ENCODE measurements around the gene CES3.
A peak's percentile ranks its signal among the peaks of the same experiment; 100 is the strongest.
"Not testable (repeated sequence)": the region's sequence is repeated elsewhere in the genome, so short reads cannot be mapped to it uniquely, and the experiment has no call there.

The CES3 gene

DNA sequence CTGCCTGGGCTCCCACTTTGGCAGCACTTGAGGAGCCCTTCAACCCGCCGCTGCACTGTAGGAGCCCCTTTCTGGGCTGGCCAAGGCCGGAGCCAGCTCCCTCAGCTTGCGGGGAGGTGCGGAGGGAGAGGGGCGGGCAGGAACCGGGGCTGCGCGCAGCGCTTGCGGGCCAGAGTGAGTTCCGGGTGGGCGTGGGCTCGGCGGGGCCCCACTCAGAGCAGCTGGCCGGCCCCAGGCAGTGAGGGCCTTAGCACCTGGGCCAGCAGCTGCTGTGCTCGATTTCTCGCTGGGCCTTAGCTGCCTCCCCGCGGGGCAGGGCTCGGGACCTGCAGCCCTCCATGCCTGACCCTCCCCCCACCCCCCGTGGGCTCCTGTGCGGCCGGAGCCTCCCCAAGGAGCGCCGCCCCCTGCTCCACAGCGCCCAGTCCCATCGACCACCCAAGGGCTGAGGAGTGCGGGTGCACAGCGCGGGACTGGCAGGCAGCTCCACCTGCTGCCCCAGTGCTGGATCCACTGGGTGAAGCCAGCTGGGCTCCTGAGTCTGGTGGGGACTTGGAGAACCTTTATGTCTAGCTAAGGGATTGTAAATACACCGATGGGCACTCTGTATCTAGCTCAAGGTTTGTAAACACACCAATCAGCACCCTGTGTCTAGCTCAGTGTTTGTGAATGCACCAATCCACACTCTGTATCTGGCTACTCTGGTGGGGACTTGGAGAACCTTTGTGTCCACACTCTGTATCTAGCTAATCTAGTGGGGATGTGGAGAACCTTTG lies 13.3 kb downstream of the CES3 start:
- DNase-seq, result not testable (repeated sequence)

DNA sequence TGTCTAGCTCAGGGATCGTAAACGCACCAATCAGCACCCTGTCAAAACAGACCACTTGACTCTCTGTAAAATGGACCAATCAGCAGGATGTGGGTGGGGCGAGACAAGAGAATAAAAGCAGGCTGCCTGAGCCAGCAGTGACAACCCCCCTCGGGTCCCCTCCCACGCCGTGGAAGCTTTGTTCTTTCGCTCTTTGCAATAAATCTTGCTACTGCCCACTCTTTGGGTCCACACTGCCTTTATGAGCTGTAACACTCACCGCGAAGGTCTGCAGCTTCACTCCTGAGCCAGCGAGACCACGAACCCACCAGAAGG lies 13.8 kb downstream of the CES3 start:
- DNase-seq, result peak; percentile 78

DNA sequence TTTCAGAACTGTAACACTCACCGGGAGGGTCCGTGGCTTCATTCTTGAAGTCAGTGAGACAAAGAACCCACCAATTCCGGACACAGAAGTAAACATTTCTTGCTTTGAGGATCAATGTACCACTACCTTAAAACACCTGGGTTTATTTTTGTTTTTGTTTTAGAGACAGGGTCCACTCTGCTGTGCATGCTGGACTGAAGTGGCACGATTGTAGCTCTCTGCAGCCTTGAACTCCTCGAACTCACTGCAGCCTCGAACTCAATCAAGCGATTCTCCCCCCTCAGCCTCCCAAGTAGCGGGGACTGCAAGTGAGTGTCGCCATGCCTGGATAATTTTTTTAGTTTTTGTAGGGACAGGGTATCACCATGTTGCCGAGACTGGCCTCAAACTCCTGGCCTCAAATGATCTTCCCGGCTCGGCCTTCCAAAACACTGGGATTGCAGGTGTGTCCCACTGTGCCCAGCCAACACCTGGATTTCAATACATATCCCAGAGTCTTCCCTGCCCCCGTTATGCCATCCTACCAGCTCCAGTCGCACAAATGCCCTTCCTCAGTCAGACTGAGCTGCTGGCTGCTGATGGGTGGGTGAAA lies 14.3 kb downstream of the CES3 start:
- no peak for DNase-seq

DNA sequence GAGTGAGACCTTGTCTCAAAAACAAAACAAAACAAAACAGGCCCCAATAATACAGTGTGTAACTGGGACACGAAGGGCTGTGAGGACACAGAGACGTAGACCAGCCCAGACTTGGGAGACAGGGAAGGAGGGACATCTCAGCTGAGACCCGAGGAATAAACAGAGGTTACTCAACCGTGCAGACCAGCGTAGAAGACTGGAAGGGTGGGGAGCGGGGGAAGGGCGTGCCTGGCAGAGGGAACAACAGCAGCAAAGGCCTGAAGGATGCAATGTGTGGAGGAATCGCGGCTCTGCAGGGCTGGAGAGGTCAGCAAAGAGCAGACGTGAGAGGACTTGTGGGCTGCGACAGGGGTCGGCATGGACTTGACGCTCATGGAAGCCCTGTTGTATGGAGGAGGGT lies 15.7 kb downstream of the CES3 start:
- DNase-seq, result no peak

DNA sequence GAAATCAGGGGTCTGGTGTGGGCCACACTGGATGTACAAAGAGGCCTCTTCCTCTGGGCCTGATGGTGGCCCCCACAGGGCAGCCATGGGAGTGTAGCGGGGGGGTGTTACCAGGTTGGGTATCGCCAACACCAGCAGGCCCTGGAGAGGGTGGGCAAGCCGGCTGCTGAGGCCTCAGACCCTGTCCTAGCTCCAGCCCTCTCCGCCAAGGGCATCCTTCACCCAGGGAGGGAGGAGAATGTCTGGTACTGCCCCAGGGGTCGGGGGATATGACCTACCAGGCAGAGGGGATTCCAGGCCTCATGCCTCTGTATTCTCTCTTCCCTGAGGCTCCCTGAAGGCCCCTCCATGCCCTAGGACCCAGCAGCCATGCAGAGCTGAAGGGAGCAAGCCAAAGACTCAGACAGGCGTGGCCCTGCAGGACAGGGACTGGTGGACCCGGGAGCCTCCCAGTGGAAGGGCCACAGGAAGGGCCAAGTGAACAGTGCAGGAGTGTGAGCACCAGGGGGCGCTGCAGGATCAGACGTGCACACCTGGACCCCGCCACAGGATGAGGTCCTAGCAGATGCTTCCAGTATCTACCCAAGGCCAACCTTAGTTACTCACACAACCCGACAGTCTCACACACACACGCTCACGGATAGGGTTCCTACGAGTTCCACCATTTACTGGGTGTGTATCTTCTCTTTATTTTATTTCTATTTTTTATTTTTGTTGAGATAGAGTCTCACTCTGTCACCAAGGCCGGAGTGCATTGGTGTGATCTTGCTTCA lies 16.5 kb downstream of the CES3 start:
- peak; percentile 99 for DNase-seq

DNA sequence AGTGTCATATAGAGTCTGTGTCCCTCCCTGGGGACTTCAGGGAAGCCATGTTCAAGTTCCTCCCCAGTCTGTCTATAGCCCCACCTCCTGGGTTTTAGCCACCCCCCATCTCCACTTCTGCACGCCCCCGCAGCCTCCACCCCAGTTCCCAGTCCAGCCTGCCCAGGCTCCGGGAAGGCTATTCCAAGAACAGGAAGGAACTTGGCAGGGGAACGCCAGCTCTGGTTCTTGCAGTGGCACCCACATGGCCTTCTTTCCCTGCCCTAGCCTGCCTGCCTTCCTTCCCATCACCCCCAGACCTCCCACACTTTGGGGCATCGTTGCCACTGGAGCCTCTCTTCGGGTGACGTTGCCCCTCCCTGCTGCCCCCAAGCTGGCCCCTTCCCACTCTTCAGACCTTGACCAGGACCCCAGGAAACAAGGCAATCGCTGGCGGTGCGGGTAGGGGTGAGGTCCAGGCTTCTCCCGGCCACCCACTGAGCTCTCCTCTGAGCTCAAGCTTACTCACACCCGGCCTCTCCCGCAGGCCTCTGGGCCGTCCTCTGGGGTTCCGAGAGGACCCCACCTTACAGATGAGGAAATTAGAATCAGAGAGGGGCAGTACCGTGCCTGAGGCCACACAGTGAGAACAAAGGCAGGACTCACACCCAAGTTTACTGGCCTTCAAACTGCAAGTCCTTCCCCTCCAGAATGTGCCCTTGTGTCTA lies 18.1 kb downstream of the CES3 start:
- no peak for DNase-seq

DNA sequence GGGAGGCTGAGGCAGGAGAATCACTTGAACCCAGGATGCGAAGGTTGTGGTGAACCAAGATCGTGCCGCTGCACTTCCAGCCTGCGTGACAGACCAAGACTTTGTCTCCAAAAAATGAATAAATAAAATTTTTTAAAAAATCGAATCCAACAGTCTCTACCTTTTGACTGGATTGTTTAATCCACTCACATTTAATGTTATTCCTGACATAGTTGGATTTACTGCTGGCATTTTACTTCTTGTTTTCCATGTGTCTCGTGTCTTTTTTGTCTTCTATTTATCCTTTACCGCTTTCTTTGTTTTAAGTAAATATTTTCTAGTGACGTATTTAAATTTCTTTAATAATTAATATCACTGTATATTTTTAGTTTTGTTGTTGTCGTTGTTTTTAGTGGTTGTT lies 22.0 kb downstream of the CES3 start:
- DNase-seq, result no peak

DNA sequence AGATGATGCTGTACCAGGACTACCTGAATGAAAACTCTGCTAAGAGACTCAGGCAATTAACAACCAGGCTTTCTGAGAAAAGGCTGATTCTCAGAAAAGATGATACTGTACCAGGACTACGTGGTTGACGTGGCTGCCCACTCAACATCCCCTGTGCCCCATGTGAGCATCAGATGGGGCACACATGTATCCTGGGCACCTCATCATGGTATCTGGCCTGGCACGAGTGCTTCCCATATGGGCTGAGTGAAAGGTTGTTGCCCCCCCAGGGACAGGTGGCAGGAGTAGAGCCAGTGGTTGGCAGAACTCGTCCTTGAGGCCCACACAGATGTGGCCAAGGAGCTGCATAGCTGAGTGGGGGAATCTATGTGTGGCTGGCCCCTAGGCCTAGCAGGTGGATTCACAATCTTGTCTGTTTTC lies 23.8 kb downstream of the CES3 start:
- peak; percentile 83 for DNase-seq

DNA sequence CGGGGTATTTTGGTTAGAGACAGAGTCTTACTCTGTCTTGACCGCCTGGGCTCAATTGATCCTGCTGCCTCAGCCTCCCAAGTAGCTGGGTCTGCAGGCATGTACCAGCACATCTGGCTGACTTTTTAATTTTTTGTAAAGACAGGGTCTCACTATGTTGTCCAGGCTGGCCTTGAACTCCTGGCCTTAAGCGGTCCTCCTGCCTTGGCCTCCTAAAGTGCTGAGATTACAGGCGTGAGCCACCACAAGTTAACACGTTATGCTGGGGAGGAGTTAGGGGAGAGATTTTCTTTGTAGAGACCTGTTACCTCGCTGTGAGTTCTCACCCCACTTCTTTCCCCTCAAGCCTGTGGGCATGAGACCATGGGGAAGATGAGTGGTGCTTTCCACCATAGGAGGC lies 25.5 kb downstream of the CES3 start:
- DNase-seq, result no peak

DNA sequence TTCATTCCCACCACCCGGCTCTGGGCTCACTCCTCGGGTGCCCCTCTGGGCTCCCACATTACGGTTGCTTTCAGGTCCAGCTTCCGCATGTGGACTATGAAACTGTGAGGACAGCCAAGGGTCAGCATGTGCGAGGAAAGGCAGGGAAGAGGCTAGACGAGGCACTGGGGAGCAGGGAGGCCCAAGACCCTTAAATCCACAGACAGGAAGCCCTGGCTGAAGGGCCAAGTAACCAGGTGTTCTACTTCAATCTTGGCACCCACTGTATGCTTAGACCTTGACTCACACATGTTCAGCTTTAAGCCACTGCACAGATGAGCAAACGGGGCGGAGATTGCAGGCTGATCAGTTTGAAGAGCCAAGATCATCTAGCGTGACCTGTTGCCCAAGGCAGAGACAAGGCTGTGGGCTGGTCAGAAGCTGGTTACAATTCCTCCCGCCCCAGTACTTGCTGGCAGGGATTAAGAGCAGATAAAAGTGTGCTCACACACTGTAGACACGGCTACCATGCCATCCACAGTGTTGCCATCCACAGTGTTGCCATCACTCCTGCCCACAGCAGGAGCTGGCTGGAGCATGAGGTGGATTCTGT lies 27.2 kb downstream of the CES3 start, which contains the start of gene CES4A:
CES4A (plus strand) TSS at position 393 of the 592 bp plus-strand sequence; CDS start at position 577, 184 bp downstream.
- DNase-seq, result no peak

DNA sequence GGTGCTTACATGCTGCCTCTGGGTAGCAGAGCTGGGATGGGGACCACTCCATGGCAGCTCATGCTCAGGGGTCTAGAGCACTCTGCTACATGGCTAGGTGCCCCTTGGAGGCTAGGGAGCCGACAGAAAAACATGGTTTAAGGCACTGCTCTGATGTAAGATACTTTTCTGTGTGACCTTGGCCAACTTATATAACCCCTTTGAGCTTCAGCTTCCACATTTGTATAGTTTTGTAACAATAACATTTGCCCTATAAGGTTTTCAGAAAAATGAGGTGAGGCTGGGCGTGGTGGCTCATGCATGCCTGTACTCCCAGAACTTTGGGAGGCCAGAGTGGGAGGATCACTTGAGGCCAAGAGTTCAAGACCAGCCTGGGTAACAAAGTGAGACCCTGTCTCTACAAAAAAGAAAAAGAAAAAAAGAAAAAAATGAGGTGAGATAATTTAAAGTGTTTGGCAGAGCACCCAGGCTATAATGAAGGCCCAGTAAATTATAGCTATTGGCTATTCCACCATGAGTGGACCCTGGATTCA lies 30.5 kb downstream of the CES3 start:
- DNase-seq, result no peak

DNA sequence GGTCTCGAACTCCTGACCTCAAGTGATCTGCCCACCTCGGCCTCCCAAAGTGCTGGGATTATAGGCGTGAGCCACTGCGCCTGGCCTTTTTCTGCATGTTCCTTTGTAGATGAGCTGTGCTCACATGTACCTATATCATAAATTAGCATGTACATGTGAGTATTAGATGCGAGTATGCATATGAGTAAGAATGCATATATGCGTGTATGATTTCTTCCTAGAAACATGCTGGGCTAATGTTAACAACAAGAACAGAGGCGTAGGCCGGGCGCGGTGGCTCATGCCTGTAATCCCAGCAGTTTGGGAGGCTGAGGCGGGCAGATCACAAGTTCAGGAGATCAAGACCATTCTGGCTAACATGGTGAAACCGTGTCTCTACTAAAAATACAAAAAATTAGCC lies 32.5 kb downstream of the CES3 start:
- not testable (repeated sequence) for DNase-seq

DNA sequence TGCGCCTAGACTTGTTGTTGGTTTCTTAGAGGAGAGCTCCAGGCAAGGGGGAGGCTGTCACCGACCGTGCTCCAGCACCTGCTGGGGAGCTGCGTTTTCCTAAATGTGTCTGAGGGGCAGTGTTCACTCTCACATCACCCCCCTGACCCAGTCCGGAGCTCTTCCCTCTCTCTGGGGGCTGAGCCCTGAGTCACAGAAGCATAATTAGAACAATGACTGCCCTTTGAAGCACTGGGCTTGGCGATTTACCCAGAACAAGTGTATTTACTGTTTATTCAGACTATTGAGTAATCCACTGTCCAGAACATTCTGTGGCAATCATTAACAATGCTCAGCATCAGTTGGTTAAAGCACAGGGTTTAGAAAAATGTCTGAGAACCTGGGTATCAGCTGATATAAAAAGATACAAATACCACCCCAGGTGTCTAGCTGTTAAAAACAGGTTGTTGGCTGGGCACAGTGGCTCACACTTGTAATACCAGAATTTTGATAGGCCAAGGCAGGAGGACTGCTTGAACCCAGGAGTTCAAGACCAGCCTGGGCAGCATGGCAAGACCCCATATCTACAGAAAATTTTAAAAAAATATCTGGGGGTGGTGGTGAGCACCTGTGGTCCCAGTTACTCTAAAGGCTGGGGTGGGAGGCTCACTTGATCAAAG lies 35.4 kb downstream of the CES3 start:
- no peak for DNase-seq

DNA sequence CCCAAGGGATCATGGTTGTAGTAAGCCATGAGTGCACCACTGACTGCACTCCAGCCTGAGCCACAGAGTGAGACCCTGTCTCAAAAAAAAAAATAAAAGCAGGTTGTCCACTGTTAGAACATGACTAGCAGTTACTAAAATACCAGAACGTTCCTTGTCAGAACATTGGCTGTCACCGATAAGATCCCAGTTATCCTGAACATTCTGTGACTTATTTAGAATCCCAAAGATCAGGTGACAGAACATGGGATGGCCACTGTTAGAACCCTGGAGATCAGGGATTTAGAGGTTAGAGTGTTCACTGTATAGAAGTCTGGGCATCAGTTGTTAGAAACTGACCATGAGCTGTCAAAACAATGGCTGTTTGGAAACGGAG lies 35.9 kb downstream of the CES3 start:
- no peak for DNase-seq

DNA sequence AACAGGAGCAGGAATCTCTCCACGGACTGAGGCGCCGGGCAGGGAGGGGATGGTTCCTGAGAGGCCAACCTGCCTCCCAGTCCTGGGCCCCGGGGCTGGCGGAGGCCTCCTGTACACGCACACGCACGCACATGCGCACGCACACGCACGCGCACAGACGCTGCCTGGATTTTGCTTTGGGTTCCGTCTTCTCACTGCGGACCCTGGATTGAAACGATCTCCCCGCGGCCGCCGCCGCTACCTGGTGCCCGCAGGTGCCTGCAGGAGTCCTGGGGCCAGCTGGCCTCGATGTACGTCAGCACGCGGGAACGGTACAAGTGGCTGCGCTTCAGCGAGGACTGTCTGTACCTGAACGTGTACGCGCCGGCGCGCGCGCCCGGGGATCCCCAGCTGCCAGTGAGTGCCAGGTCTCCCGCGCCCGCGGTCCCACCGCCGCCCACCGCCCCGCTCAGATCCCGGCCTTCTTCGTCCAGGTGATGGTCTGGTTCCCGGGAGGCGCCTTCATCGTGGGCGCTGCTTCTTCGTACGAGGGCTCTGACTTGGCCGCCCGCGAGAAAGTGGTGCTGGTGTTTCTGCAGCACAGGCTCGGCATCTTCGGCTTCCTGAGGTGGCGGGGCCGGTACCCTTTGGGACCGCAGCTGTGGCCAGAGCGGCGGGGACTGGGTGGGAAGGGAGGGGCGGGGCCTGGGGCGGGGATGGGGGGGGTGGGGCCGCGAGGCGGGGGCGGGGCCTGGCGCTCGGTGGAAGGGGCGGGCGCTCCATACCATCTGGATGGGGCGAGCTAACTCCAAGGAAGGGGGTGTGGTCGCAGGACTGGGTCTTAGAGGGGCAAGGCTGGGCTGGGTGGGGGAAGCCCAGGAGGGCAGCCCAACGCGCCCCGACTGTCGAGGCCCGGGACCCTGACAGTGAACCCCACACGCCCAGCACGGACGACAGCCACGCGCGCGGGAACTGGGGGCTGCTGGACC lies 39.6 kb downstream of the CES3 start:
- DNase-seq, result peak; percentile 75

DNA sequence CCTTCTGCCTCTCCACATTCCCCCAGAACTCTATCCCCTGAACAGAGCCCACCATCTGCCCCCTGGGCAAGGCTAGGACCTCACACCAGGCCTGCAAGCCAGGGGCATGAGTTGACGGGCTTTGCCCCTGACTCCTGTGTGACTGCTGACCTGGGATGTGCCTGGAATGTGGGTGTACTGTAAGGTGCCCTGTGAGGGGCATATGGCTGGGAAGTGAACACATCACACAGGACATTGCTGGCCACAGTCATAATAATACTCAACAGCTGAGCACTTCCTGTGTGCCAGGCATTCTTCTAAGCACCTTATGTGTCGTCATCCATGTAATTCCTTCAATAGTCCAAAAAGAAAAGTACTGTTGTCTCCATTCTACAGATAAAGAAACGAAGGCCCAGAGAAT lies 40.7 kb downstream of the CES3 start:
- DNase-seq, result no peak

DNA sequence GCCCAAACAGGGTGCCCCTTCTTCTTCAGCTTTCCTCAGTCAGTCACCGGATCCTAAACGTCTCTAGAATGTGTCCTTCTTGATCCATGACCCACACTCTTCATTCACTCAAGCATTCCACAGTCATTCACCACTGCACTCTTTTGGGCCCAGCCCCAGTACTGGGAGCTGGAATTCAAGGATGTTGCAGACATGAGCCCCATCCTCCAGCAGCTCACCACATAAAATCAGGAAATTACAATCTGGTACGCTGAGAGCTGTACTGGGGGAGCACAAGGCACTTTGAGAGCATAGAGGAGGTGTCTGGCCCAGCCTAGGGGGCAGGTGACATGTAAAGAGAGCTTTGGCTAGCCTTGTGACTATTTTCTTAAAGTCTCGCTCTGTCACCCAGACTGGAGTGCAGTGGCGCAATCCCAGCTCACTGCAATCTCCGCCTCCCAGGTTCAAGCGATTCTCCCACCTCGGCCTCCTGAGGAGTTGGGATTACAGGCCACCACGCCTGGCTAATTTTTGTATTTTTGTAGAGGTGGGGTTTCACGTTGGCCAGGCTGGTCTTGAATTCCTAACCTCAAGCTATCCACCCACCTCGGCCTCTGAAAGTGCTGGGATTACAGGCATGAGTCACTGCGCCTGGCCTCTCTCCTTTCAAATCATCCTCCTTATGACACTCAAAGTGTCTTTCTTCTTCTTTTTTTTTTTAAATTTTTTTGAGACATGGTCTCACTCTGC lies 46.0 kb downstream of the CES3 start:
- no peak for DNase-seq

DNA sequence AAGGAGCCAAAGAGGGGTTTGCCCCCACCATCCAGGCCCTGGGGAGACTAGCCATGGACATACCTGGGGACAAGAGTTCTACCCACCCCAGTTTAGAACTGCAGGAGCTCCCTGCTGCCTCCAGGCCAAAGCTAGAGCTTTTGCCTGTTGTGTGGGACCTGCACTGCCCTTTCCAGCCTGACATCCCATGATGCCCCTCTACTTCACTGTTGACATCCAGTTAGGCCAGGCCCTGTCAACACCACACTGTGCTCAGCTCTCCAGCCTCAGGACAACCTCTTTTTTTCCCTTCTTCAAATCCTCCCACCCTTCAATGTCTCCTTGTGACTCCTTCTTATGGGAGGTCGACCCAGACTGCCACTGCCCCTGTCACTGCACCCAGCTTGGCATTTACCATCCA lies 48.1 kb downstream of the CES3 start:
- no peak for DNase-seq

DNA sequence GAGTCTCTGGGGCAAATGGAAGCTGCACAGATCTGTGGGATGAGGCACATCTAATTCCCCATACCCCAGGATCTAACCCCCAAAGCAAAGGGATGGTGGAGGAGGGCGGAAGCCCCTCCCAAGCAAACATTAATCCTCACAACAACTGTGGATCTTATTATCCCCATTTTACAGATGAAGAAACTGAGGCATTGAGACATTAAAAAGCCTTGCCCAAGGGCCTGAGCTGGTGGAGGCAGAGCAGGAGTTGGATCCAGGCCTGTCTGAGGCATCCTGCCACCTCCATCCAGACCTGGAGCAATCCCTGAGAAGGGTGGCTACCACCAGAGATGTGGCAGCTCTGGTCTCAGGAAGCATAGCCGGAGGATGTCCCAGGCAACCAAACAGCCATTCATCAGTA lies 50.2 kb downstream of the CES3 start:
- no peak for DNase-seq

DNA sequence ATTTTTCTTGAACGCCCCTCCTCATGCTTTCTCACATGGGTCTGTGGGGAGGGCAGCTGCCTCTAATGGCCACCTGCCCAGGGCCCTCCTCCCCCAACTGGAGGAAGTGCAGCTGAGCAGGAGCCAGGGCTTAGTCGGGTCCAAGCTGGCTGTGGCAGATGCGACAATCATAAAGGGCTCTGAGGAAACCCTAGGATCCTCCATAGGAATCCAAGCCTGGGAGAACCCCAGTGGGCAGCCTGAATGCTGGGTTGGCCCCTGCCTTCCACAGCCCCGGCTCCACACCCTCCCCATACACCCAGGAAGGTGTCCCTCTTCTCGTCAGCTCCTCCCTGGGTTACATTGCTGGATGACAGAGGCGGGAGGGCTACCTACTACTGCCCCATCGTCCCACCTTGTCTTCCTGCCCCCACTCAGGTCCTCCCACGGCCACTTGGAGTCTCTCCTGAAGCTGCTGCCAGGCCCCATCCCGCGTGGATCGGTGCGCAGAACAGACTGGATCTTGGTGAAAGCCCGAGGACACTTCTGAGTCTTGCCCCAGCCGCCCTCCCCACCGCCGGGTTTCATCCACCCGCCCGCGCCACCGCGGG lies 52.3 kb downstream of the CES3 start:
- no peak for DNase-seq
